Measurements from ENCODE around the gene ARHGAP9. TPM values are rescaled to one million over a fixed set of nuclear protein-coding genes. Genes with fewer than 3 reads are reported as not detected.

Gene ARHGAP9
- total RNA-seq, 1 experiment from 2014 or later = 3.6 TPM

DNA sequence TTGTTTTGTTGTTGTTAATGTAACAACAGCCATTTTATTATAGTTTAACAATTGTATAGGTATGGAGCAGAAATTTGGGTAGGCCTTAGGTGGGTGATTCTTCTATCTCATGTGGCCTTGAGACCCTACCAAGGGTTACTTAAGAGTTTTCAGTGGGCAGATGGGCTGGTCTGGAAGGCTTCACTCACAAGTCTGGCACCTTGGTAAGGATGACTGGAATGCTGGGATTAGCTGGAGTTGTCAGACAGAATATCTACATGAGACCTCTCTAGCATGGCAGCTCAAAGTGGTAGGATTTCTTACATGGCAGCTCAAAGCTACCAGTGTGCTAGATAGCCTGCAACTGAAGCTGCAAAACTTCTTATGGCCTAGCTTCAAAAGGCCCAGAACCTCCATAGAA is 6.0 kb upstream of the ARHGAP9 start (continued):
- TF ChIP-seq, protein P1, sequence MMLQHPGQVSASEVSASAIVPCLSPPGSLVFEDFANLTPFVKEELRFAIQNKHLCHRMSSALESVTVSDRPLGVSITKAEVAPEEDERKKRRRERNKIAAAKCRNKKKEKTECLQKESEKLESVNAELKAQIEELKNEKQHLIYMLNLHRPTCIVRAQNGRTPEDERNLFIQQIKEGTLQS (CRISPR knock-in tag; conservative IDR thresholded peaks at IDR 0.05) = no peak
- no peak for TF ChIP-seq MLX (CRISPR knock-in tag; IDR thresholded peaks at IDR 0.05)
- no peak for TF ChIP-seq NFE2L1 (CRISPR knock-in tag; IDR thresholded peaks at IDR 0.05)
- TF ChIP-seq ZNF416 (CRISPR knock-in tag; IDR thresholded peaks at IDR 0.05) = no peak

- Mint-ChIP-seq H3K27me3 (ENCODE audit: low read depth) (peaks cover 28% of the 10 kb centered on the region), H3K27ac (peak overlapping the region; percentile 1; the same call in 1 of the 2 replicates), H3K9me3 (no peaks in the 10 kb centered on the region), H3K36me3 (peaks cover 4% of the 10 kb centered on the region), H3K4me1 (peaks cover 17% of the 10 kb centered on the region), H3K4me3 (no peak overlapping the region)
- no peak for DNase-seq (ENCODE audit: low spot score)
- ChIA-PET CTCF (interaction anchor here (0.7 to 2.5 kb wide), 3 partner anchors 8 to 897 kb away, joined by 3 to 9 read pairs (median 5); no protein-coding TSS in a partner anchor), POLR2A (no interaction called here)
- no peak for TF ChIP-seq SOX15 (CRISPR knock-in tag; IDR thresholded peaks at IDR 0.05)
- no peak for ATAC-seq
Observed at GRCh38 chr12:57483466-57483865, 3.8 kb upstream of the ARHGAP9 start.

DNA sequence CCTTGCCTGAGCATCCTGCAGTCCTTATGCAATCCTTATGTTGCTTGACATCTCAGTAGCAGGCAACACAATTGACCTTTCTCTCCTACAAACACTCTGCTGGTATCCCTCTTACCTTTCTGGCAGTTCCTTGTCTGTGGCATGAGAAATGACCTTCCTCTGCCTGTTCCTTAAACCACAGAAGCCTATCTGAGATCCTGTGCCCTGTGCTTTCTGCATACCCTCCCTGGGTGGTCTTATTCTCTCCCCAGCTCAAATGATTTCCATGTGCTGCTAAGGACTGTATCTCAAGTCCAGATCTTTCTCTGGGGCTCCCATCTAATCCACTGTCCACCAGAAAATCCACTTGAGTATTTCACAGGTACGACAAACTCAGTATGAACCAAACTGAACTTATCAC is 2.0 kb upstream of the ARHGAP9 start:
- H3K27me3 Mint-ChIP-seq (ENCODE audit: low read depth) = peaks cover 46% of the 10 kb centered on the region
- TF ChIP-seq NFE2L1 (CRISPR knock-in tag; IDR thresholded peaks at IDR 0.05) (no peak), CBFB (CRISPR knock-in tag; IDR thresholded peaks at IDR 0.05; ENCODE audit: low read depth) (no peak), NFYB (CRISPR knock-in tag; conservative IDR thresholded peaks at IDR 0.05; ENCODE audit: low read depth) (no peak), ZNF317 (CRISPR knock-in tag; IDR thresholded peaks at IDR 0.05; ENCODE audit: borderline replicate concordance, low read depth) (no peak), EMX1 (CRISPR knock-in tag; IDR thresholded peaks at IDR 0.05) (no peak), JAZF1 (CRISPR knock-in tag; IDR thresholded peaks at IDR 0.05) (no peak), CREB1 (CRISPR knock-in tag; IDR thresholded peaks at IDR 0.05) (no peak), ATF6 (CRISPR knock-in tag; IDR thresholded peaks at IDR 0.05) (no peak)
- TF ChIP-seq, protein P2, sequence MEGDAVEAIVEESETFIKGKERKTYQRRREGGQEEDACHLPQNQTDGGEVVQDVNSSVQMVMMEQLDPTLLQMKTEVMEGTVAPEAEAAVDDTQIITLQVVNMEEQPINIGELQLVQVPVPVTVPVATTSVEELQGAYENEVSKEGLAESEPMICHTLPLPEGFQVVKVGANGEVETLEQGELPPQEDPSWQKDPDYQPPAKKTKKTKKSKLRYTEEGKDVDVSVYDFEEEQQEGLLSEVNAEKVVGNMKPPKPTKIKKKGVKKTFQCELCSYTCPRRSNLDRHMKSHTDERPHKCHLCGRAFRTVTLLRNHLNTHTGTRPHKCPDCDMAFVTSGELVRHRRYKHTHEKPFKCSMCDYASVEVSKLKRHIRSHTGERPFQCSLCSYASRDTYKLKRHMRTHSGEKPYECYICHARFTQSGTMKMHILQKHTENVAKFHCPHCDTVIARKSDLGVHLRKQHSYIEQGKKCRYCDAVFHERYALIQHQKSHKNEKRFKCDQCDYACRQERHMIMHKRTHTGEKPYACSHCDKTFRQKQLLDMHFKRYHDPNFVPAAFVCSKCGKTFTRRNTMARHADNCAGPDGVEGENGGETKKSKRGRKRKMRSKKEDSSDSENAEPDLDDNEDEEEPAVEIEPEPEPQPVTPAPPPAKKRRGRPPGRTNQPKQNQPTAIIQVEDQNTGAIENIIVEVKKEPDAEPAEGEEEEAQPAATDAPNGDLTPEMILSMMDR (IDR thresholded peaks at IDR 0.05) = no peak
- TF ChIP-seq, protein P3, sequence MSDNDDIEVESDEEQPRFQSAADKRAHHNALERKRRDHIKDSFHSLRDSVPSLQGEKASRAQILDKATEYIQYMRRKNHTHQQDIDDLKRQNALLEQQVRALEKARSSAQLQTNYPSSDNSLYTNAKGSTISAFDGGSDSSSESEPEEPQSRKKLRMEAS (CRISPR knock-in tag; IDR thresholded peaks at IDR 0.05) = no peak
- no peak; the same call in 1 of the 2 replicates for ATAC-seq
- ChIA-PET CTCF (interaction anchor here (3.2 kb wide), 1 partner anchor 23 kb away, joined by 13 read pairs; the partner anchor contains the start of gene GLI1), POLR2A (no interaction called here)
- no peaks in the 10 kb centered on the region for H3K9me3 Mint-ChIP-seq
- H3K4me1 Mint-ChIP-seq = peaks cover 35% of the 10 kb centered on the region
- H3K27ac Mint-ChIP-seq = peak overlapping the region; percentile 8; the same call in 1 of the 2 replicates
- DNase-seq (ENCODE audit: low spot score) = no peak
- no peaks in the 10 kb centered on the region for H3K36me3 Mint-ChIP-seq
- H3K4me3 Mint-ChIP-seq = no peak overlapping the region

GRCh38 chr12:57479043-57479375 is 657 bp downstream of the ARHGAP9 start:
- Mint-ChIP-seq H3K27me3 (ENCODE audit: low read depth) (peaks cover 72% of the 10 kb centered on the region), H3K9me3 (no peaks in the 10 kb centered on the region), H3K4me1 (peaks cover 48% of the 10 kb centered on the region), H3K27ac (no peak overlapping the region), H3K36me3 (no peaks in the 10 kb centered on the region), H3K4me3 (no peak overlapping the region)
- DNase-seq (ENCODE audit: low spot score) (no peak), ATAC-seq (no peak)
- ChIA-PET CTCF (no interaction called here), POLR2A (no interaction called here)
- no peak for TF ChIP-seq ZNF138 (CRISPR knock-in tag; conservative IDR thresholded peaks at IDR 0.05)
- no peak for TF ChIP-seq ZBTB21 (CRISPR knock-in tag; IDR thresholded peaks at IDR 0.05; ENCODE audit: borderline replicate concordance)
- TF ChIP-seq OVOL2 (CRISPR knock-in tag; IDR thresholded peaks at IDR 0.05; ENCODE audit: borderline replicate concordance) = no peak
- TF ChIP-seq ETV6 (CRISPR knock-in tag; IDR thresholded peaks at IDR 0.05) = no peak
- TF ChIP-seq, protein P4, sequence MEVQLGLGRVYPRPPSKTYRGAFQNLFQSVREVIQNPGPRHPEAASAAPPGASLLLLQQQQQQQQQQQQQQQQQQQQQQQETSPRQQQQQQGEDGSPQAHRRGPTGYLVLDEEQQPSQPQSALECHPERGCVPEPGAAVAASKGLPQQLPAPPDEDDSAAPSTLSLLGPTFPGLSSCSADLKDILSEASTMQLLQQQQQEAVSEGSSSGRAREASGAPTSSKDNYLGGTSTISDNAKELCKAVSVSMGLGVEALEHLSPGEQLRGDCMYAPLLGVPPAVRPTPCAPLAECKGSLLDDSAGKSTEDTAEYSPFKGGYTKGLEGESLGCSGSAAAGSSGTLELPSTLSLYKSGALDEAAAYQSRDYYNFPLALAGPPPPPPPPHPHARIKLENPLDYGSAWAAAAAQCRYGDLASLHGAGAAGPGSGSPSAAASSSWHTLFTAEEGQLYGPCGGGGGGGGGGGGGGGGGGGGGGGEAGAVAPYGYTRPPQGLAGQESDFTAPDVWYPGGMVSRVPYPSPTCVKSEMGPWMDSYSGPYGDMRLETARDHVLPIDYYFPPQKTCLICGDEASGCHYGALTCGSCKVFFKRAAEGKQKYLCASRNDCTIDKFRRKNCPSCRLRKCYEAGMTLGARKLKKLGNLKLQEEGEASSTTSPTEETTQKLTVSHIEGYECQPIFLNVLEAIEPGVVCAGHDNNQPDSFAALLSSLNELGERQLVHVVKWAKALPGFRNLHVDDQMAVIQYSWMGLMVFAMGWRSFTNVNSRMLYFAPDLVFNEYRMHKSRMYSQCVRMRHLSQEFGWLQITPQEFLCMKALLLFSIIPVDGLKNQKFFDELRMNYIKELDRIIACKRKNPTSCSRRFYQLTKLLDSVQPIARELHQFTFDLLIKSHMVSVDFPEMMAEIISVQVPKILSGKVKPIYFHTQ (CRISPR knock-in tag; IDR thresholded peaks at IDR 0.05) = no peak
- TF ChIP-seq, protein P5, sequence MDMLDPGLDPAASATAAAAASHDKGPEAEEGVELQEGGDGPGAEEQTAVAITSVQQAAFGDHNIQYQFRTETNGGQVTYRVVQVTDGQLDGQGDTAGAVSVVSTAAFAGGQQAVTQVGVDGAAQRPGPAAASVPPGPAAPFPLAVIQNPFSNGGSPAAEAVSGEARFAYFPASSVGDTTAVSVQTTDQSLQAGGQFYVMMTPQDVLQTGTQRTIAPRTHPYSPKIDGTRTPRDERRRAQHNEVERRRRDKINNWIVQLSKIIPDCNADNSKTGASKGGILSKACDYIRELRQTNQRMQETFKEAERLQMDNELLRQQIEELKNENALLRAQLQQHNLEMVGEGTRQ (CRISPR knock-in tag; IDR thresholded peaks at IDR 0.05) = no peak
